Endothelial cell of umbilical vein (primary cell): ENCODE measurements around the gene HSD17B8. TPM values are rescaled to one million over a fixed set of nuclear protein-coding genes. Genes with fewer than 3 reads are reported as not detected.

Source experiments
- BruUV-seq: library from RNA; stranded (reverse); fragments of 400-500 nt; replicated peaks from 2 replicates; lab custom pipeline; 2021; lab: Mats Ljungman, UMichigan
- CTCF ChIA-PET: fragments of 300-600, 350-600 bp; sonication (Branson Sonifier 250); formaldehyde crosslinking; loops from one replicate; lab custom pipeline; 2021; ENCODE audit warnings: antibody characterized with exemption, inconsistent platforms; lab: Charles Lee
- POLR2A ChIA-PET: fragments of 300-600, 350-600 bp; sonication (Branson Sonifier 250); formaldehyde crosslinking; loops from one replicate; lab custom pipeline; 2021; ENCODE audit warnings: antibody characterized with exemption, inconsistent platforms; lab: Charles Lee
- DNase-seq: peaks from one replicate; pipeline ENCODE4 v3.0.0-alpha.2; 2011; ENCODE audit warnings: low read depth, low spot score
- FAIRE-seq: peaks from 2 replicates; lab custom pipeline; 2011; peaks lifted over from hg19 to GRCh38; lab: Jason Lieb, UNC
- H2AFZ ChIP-seq: 2 replicates; pipeline ENCODE4 v1.6.0; 2012; ENCODE audit warnings: low read depth, low read length, control low read depth, inconsistent platforms
- H3K27ac ChIP-seq: 2 replicates; pipeline ENCODE4 v1.5.1; 2011; ENCODE audit warnings: low read depth, mild to moderate bottlenecking, control low read depth, low read length, moderate library complexity; ENCODE audit not compliant: insufficient read depth
- H3K27me3 ChIP-seq, 2 experiments: 2 replicates each; pipeline versions ENCODE4 v1.6.0 to v1.6.1; 2011; ENCODE audit warnings: low read length in 2 of 2, mixed read lengths in 1 of 2; ENCODE audit not compliant: control insufficient read depth in 2 of 2, insufficient read depth in 2 of 2
- H3K36me3 ChIP-seq, 2 experiments: 2 replicates in 1 of 2; 3 replicates in 1 of 2; pipeline ENCODE4 v1.5.1; 2011; ENCODE audit warnings: low read length in 2 of 2, mild to moderate bottlenecking in 1 of 2, moderate library complexity in 1 of 2; ENCODE audit not compliant: control insufficient read depth in 2 of 2, insufficient read depth in 2 of 2; ENCODE audit errors: extremely low read depth in 1 of 2
- H3K4me1 ChIP-seq: 3 replicates; pipeline ENCODE4 v1.5.1; 2011; ENCODE audit warnings: mild to moderate bottlenecking, low read length; ENCODE audit not compliant: control insufficient read depth, insufficient read depth; ENCODE audit errors: extremely low read depth
- H3K4me2 ChIP-seq: 2 replicates; pipeline ENCODE4 v1.6.1; 2011; ENCODE audit warnings: low read length, control low read depth, mixed read lengths; ENCODE audit not compliant: insufficient read depth
- H3K4me3 ChIP-seq, 3 experiments: fragments of 200-600 bp in 1 of 3; sonication (generic), shearing (Covaris generic) in 1 of 3; replicated peaks in 1 of 3; 2 replicates each; pipeline ENCODE4 v1.5.1; 2011 to 2016; ENCODE audit warnings: control low read depth in 3 of 3, low read length in 3 of 3, mild to moderate bottlenecking in 2 of 3, inconsistent platforms in 1 of 3, low read depth in 1 of 3, moderate library complexity in 1 of 3; ENCODE audit not compliant: insufficient read depth in 1 of 3
- H3K79me2 ChIP-seq: 2 replicates; pipeline ENCODE4 v1.6.0; 2012; ENCODE audit warnings: low read length, inconsistent platforms; ENCODE audit not compliant: control insufficient read depth, insufficient read depth
- H3K9ac ChIP-seq: replicated peaks from 2 replicates; pipeline ENCODE3; 2011; ENCODE audit warnings: low read length, control low read depth; ENCODE audit not compliant: insufficient read depth; ENCODE audit errors: extremely low read depth
- H3K9me1 ChIP-seq: replicated peaks from 3 replicates; pipeline ENCODE4 v1.6.0; 2011; ENCODE audit warnings: mild to moderate bottlenecking, low read length; ENCODE audit not compliant: control insufficient read depth, insufficient read depth; ENCODE audit errors: extremely low read depth
- H3K9me3 ChIP-seq: replicated peaks from 2 replicates; pipeline ENCODE4 v1.5.1; 2012; ENCODE audit warnings: low read length, inconsistent platforms; ENCODE audit not compliant: control insufficient read depth, insufficient read depth
- H4K20me1 ChIP-seq: replicated peaks from 2 replicates; pipeline ENCODE3; 2011; ENCODE audit warnings: mild to moderate bottlenecking, low read length; ENCODE audit not compliant: control insufficient read depth, insufficient read depth; ENCODE audit errors: extremely low read depth
- EZH2 ChIP-seq: IDR thresholded peaks from 2 replicates; pipeline ENCODE4 v1.6.1; 2012; ENCODE audit warnings: borderline replicate concordance, low read depth, mild to moderate bottlenecking, moderate library complexity, low read length, inconsistent platforms; ENCODE audit not compliant: severe bottlenecking
- FOS ChIP-seq: IDR thresholded peaks from 2 replicates; pipeline ENCODE4 v1.6.1; 2011; ENCODE audit warnings: mild to moderate bottlenecking, low read length, moderate library complexity, borderline replicate concordance; ENCODE audit not compliant: insufficient read depth
- JUN ChIP-seq: IDR thresholded peaks from 2 replicates; pipeline ENCODE4 v1.6.1; 2011; ENCODE audit warnings: borderline replicate concordance, low read depth; ENCODE audit not compliant: insufficient read length, insufficient read depth
- MAX ChIP-seq: IDR thresholded peaks from 2 replicates; pipeline ENCODE4 v1.6.1; 2011; ENCODE audit not compliant: insufficient read depth, insufficient read length
- MYC ChIP-seq: IDR thresholded peaks from one replicate; pipeline ENCODE4 v1.6.1; 2011; ENCODE audit warnings: mild to moderate bottlenecking, low read depth, low read length
- POLR2A ChIP-seq: IDR thresholded peaks from 2 replicates; pipeline ENCODE4 v1.6.1; 2012; ENCODE audit warnings: low read depth, mild to moderate bottlenecking, control low read depth, low read length
- POLR2AphosphoS5 ChIP-seq: IDR thresholded peaks from 2 replicates; pipeline ENCODE4 v1.6.1; 2012; ENCODE audit warnings: low read depth, mild to moderate bottlenecking, control low read depth, low read length, moderate library complexity; ENCODE audit not compliant: insufficient read depth
- dilution Hi-C: fragments of 300-500 bp; cut with MboI; formaldehyde crosslinking; loops from one replicate; pipeline ENCODE4 v1.15.0; 2019; ENCODE audit warnings: low sequenced_read_pairs; ENCODE audit not compliant: extremely low pct_ligation_motif_present
- intact Hi-C: fragments of 100-400 bp; cut with micrococcal nuclease; formaldehyde crosslinking; loops from one replicate; pipeline ENCODE4 v1.10.0; 2022
- polyA plus RNA-seq, 4 experiments: library from polyadenylated mRNA; depleted of rRNA in 3 of 4; stranded (reverse) in 3 of 4; unstranded in 1 of 4; fragments of >200 nt; gene quantifications; 2 replicates each; pipeline versions ENCODE4 v1.2.1 to v1.2.3, GENCODE V29; 2011 to 2012; ENCODE audit warnings: missing spikeins in 1 of 4
- total RNA-seq: library from RNA; stranded (reverse); gene quantifications from 2 replicates; pipeline ENCODE4 v1.2.3, GENCODE V29; 2021
- TF ChIP-seq, protein P1 (sequence below), 2 donors: IDR thresholded peaks; 1 replicate in 1 of 2; 2 replicates in 1 of 2; pipeline ENCODE4 v1.5.1; 2011; ENCODE audit warnings: low read length in 2 of 2, mild to moderate bottlenecking in 2 of 2, moderate library complexity in 2 of 2, control low read depth in 1 of 2, inconsistent platforms in 1 of 2, low read depth in 1 of 2; ENCODE audit not compliant: insufficient read depth in 1 of 2; ENCODE audit errors: extremely low read depth in 1 of 2

HSD17B8 gene
- total and polyA plus RNA-seq, 2 donors (not counting 3 experiments of a cell fraction or from before 2014, with no cell fraction given), result 4.0 to 8.2 TPM

DNA sequence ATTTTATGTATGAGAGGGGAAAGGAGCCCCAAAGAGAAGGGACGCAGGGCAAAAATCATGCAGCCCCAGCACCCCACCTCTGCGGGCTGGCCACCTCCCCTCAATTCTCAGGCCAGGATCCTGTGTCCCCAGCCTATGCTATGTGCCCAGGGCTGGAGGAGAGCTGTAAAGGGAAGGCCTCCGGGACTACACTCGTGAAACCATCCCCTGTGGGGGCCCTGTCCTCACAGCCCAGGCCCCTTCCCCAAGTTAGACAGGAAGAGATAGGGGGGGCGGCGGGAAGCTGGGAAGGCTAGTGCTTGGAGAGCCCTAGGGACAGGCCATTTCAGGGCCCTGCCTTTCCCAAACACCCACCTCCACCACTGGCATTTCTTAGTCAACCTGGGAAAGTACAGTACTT lies 10.8 kb upstream of the HSD17B8 start:
- ChIA-PET POLR2A (no interaction called here), CTCF (interaction anchor here (1.2 kb wide), 1 partner anchor 54 kb away, joined by 4 read pairs; no protein-coding TSS in a partner anchor)
- Histone ChIP-seq H3K9me3 (no peaks in the 10 kb centered on the region), H4K20me1 (no peaks in the 10 kb centered on the region), H3K27ac (no peak overlapping the region), H3K27me3 (peaks cover 21% of the 10 kb centered on the region in 2 experiments), H3K4me3 (no peak overlapping the region), H2AFZ (no peak overlapping the region), H3K4me1 (peaks cover 6% of the 10 kb centered on the region), H3K9ac (no peak overlapping the region), H3K9me1 (no peaks in the 10 kb centered on the region), H3K36me3 (peaks cover 0 to 30% of the 10 kb centered on the region in 2 experiments), H3K79me2 (peaks cover 2% of the 10 kb centered on the region), H3K4me2 (no peak overlapping the region)
- no TSS peak for BruUV-seq
- no peak for DNase-seq
- TF ChIP-seq EZH2 (no peak), MAX (no peak), POLR2A (no peak), POLR2AphosphoS5 (no peak), FOS (no peak), MYC (no peak), JUN (no peak)
- TF ChIP-seq, protein P1, sequence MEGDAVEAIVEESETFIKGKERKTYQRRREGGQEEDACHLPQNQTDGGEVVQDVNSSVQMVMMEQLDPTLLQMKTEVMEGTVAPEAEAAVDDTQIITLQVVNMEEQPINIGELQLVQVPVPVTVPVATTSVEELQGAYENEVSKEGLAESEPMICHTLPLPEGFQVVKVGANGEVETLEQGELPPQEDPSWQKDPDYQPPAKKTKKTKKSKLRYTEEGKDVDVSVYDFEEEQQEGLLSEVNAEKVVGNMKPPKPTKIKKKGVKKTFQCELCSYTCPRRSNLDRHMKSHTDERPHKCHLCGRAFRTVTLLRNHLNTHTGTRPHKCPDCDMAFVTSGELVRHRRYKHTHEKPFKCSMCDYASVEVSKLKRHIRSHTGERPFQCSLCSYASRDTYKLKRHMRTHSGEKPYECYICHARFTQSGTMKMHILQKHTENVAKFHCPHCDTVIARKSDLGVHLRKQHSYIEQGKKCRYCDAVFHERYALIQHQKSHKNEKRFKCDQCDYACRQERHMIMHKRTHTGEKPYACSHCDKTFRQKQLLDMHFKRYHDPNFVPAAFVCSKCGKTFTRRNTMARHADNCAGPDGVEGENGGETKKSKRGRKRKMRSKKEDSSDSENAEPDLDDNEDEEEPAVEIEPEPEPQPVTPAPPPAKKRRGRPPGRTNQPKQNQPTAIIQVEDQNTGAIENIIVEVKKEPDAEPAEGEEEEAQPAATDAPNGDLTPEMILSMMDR (IDR thresholded peaks at IDR 0.05; ENCODE audit: extremely low read depth in 1 of 2, insufficient read depth in 1 of 2, low read depth in 1 of 2, low read length in 2 of 2), result no peak
- dilution Hi-C loops, result no loop called here
- no peak for FAIRE-seq
- intact Hi-C loops, result no loop called here
